Left lung (tissue), 10 donors: Measurements from ENCODE around the gene SCIMP. TPM values are rescaled to one million over a fixed set of nuclear protein-coding genes. Genes with fewer than 3 reads are reported as not detected.
"Not testable (repeated sequence)": the region's sequence is repeated elsewhere in the genome, so short reads cannot be mapped to it uniquely, and the experiment has no call there.

Experiments used
- ATAC-seq: fragments of 200-7000 bp; cut with Tn5 transposase; one replicate; pipeline ENCODE4 v1.9.1; 2020; ENCODE audit warnings: moderate library complexity
- DNase-seq, 4 donors: peaks; one replicate each; pipeline ENCODE4 v3.0.0-alpha.2; 2013 to 2020
- H3K27ac ChIP-seq, 2 donors: fragments of 200-600 bp; sonication (generic) in 1 of 2; one replicate each; pipeline versions ENCODE4 v1.5.0 to v1.8.0; 2020 to 2021
- H3K27me3 ChIP-seq, 2 donors: fragments of 200-600 bp; sonication (generic) in 1 of 2; one replicate each; pipeline versions ENCODE4 v1.5.0 to v1.8.0; 2020 to 2021
- H3K36me3 ChIP-seq, 2 donors: fragments of 200-600 bp; sonication (generic) in 1 of 2; one replicate each; pipeline versions ENCODE4 v1.5.0 to v1.8.0; 2020 to 2021
- H3K4me1 ChIP-seq, 2 donors: fragments of 200-600 bp; one replicate each; pipeline ENCODE4 v1.8.0; 2021
- H3K4me3 ChIP-seq, 2 donors: fragments of 200-600 bp; sonication (generic) in 1 of 2; one replicate each; pipeline versions ENCODE4 v1.5.0 to v1.8.0; 2020 to 2021; ENCODE audit warnings: mild to moderate bottlenecking in 1 of 2
- H3K9me3 ChIP-seq, 2 donors: fragments of 200-600 bp; sonication (generic) in 1 of 2; one replicate each; pipeline versions ENCODE4 v1.5.0 to v1.8.0; 2020 to 2021
- intact Hi-C, 2 donors: fragments of 100-400 bp; cut with DNase I; formaldehyde crosslinking; loops; one replicate each; pipeline versions ENCODE4 v1.11.2 to v1.14.2; 2022
- polyA plus RNA-seq, 6 donors: library from polyadenylated mRNA; unstranded; fragments of 120-200 nt; gene quantifications; one replicate each; pipeline ENCODE4 v1.2.1, GENCODE V29; 2013; ENCODE audit not compliant: insufficient read length in 6 of 6
- total RNA-seq, 2 donors: library from RNA; stranded (reverse); fragmentation: NEBNext Ultra II Directional; extraction: Animal tissue kit (Norgen Biotek cat#: 25700); gene quantifications; one replicate each; pipeline ENCODE4 v1.2.1, GENCODE V29; 2021
- TF ChIP-seq, protein P1 (sequence below), 2 donors: fragments of 200-600 bp; sonication (generic) in 1 of 2; IDR thresholded peaks; one replicate each; pipeline versions ENCODE4 v1.5.0 to v1.8.0; 2021; ENCODE audit warnings: antibody characterized with exemption in 2 of 2
- donor health status: DM: no; HTN: yes; CAD: no.
- donor health status: DM: no; HTN: no; CAD: no.

The SCIMP gene
- total and polyA plus RNA-seq, 8 donors, result 1.7 to 20.0 (median 2.3) TPM

DNA sequence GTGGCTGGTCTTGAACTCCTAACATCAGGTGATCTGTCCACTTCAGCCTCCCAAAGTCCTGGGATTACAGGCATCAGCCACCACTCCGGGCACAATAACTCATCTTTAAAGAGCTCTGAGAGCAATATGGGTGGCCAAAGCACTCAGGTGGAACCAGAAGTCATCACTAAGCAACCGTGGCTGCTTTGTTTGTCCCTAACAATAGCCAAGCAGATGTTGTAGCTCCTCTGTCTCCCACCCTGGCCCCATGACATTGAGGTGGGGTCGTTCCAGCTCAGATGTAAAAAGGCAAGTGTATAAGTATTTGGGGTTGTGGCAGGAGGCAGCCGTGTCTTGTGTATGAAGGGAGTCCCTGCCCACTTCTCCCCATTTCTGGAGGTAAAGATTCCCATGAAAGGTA lies 3.7 kb upstream of the SCIMP start:
- DNase-seq (no peak), ATAC-seq (no peak)
- H3K4me3 ChIP-seq, result no peak overlapping the region
- TF ChIP-seq, protein P1, sequence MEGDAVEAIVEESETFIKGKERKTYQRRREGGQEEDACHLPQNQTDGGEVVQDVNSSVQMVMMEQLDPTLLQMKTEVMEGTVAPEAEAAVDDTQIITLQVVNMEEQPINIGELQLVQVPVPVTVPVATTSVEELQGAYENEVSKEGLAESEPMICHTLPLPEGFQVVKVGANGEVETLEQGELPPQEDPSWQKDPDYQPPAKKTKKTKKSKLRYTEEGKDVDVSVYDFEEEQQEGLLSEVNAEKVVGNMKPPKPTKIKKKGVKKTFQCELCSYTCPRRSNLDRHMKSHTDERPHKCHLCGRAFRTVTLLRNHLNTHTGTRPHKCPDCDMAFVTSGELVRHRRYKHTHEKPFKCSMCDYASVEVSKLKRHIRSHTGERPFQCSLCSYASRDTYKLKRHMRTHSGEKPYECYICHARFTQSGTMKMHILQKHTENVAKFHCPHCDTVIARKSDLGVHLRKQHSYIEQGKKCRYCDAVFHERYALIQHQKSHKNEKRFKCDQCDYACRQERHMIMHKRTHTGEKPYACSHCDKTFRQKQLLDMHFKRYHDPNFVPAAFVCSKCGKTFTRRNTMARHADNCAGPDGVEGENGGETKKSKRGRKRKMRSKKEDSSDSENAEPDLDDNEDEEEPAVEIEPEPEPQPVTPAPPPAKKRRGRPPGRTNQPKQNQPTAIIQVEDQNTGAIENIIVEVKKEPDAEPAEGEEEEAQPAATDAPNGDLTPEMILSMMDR (IDR thresholded peaks at IDR 0.05), result no peak
- H3K4me1 ChIP-seq, result peaks cover 0 to 14% of the 10 kb centered on the region in 2 donors
- H3K27me3 ChIP-seq, result no peaks in the 10 kb centered on the region
- H3K36me3 ChIP-seq, result no peaks in the 10 kb centered on the region
- intact Hi-C loops, result loop anchor here in 1 of 2 donors (5.0 kb wide), 1 partner anchor 41 kb away; no protein-coding TSS in a partner anchor
- no peak overlapping the region for H3K27ac ChIP-seq
- H3K9me3 ChIP-seq, result no peaks in the 10 kb centered on the region

DNA sequence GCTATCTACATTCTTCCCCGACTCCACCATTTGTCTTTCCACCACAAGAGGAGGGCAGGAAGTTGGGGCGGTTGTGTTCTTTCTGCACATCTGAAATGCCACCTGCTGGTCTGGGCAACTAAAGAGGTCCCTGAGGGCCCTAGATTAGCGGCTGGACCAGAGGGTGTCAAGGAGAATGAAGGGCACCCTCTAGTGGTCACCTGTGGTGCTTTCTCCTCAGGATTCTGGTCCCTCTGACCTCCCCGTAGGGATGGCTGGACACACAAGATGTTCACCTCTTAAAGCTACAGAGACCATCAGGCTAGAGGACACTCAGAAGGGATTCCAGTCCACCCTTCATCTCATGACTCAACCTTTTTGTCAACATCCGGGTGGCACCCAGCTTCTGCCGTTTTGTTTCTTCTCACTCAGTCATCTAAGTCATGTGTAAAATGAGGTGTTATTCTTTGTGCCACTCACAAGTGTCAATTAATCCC lies 2.9 kb upstream of the SCIMP start:
- TF ChIP-seq, protein P1 (IDR thresholded peaks at IDR 0.05), result peak; percentile 50 to 81
- Histone ChIP-seq H3K9me3 (no peaks in the 10 kb centered on the region), H3K4me3 (no peak overlapping the region), H3K27me3 (no peaks in the 10 kb centered on the region), H3K27ac (no peak overlapping the region), H3K4me1 (peaks cover 0 to 14% of the 10 kb centered on the region in 2 donors), H3K36me3 (no peaks in the 10 kb centered on the region)
- ATAC-seq (peak; percentile 89), DNase-seq (peak in 2 of 4 donors; percentile 23 to 67)
- intact Hi-C loops, result loop anchor here in 1 of 2 donors (5.0 kb wide), 1 partner anchor 40 kb away; no protein-coding TSS in a partner anchor

DNA sequence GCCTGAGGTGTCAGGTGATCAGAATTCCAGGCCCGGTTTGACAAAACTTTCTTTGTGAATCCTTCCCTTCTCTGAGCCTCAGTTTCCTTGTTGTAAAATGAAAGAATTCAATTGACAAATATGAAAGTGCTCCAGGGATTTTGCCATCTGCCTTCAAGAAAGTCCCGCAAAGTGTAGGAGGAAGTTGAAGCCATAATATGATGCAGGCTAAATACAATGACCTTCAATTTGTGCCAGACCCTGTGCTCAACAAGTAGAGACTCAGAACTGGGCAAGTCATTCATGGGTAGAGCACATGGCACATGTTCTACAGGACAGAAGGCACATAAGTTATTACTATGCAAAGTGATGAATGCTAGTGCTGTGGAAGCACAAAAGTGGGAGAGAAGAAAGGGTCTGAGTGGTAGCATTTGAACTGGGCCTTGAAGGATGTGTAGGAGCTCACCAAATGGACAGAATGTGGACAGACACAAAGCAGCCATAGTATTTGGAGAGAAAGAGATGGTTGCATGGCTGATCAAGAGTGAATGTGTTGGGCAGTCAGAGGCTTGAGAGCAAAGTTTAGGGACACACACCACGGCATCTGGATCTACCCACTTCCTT lies 2.4 kb upstream of the SCIMP start:
- H3K4me1 ChIP-seq, result peaks cover 0 to 19% of the 10 kb centered on the region in 2 donors
- no peaks in the 10 kb centered on the region for H3K9me3 ChIP-seq
- no peaks in the 10 kb centered on the region for H3K27me3 ChIP-seq
- ATAC-seq (no peak), DNase-seq (no peak)
- TF ChIP-seq, protein P1 (IDR thresholded peaks at IDR 0.05), result no peak
- intact Hi-C loops, result loop anchor here in 1 of 2 donors (5.0 kb wide), 1 partner anchor 40 kb away; no protein-coding TSS in a partner anchor
- H3K27ac ChIP-seq, result no peak overlapping the region
- H3K4me3 ChIP-seq, result no peak overlapping the region
- no peaks in the 10 kb centered on the region for H3K36me3 ChIP-seq

DNA sequence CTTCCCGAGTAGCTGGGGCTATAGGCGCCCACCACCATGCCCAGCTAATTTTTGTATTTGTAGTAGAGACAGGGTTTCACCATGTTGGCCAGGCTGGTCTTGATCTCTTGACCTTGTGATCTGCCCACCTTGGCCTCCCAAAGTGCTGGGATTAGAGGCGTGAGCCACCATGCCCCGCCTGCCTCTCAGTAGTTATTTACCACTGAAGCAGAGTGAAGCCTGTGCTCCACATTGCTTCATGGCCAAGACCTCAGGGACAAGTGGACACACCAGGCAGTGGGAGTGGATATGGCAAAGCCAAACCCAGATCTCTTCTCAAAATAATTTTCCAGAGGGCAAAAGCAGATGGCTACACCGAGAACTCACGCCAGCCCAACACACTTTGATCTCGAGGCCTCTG lies 1.2 kb downstream of the SCIMP start:
- ATAC-seq, H3K36me3 ChIP-seq, DNase-seq, H3K27me3 ChIP-seq, intact Hi-C loops, H3K9me3 ChIP-seq: not testable (repeated sequence)
- peaks cover 0 to 48% of the 10 kb centered on the region in 2 donors for H3K4me1 ChIP-seq
- H3K4me3 ChIP-seq, result peak overlapping the region in 1 of 2 donors; percentile 43
- peak overlapping the region in 1 of 2 donors; percentile 73 for H3K27ac ChIP-seq

DNA sequence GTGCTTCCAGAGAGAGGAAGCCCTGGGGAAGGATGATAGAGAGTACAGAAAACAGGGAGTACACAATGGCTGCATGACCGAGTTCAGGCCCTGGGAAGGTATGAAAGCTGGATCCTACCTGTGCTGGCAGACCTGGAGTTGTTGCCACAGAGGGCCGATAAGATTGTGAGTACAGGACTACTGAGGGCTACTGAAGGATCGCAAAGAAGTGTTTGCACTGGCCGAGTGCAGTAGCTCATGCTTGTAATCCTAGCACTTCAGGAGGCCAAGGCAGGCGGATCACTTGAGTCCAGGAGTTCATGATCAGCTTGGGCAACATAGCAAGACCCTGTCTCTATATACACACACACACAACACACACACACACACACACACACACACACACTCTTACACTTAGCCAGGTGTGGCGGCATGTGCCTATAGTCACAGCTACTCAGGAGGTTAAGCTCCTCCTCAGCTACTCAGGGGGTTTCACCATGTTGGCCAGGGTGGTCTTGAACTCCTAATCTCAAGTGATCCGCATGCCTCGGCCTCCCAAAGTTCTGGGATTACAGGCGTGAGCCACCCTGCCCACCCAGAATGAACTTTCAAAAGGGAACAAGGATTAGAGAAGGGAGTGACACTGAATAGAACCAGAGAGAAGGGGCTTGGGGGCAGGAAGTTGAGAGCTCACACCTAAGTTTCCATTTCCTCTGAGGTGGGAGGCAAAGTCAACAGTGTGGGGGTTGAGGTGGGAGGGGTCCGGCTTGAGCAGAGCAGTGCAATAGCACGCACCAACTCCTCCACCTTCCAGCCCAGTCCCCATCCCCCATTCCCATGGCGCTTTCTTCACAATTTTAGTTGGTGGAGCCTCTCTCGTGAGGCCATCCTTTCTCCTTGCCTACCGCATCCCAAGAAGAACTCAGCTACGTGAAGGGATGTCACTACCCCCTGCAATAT lies 7.5 kb downstream of the SCIMP start:
- DNase-seq (peak in 1 of 4 donors; percentile 70), ATAC-seq (peak; percentile 96)
- H3K4me3 ChIP-seq, result no peak overlapping the region
- no peaks in the 10 kb centered on the region for H3K9me3 ChIP-seq
- intact Hi-C loops, result no loop called here
- peak overlapping the region; percentile 33 to 37 for H3K27ac ChIP-seq
- H3K36me3 ChIP-seq, result peaks cover 0 to 13% of the 10 kb centered on the region in 2 donors
- TF ChIP-seq, protein P1 (IDR thresholded peaks at IDR 0.05), result no peak
- H3K4me1 ChIP-seq, result peaks cover 0 to 66% of the 10 kb centered on the region in 2 donors
- H3K27me3 ChIP-seq, result no peaks in the 10 kb centered on the region
